Pons (tissue), 1 donor: Measurements from ENCODE around the gene PDE11A.
"Not testable (repeated sequence)": the region's sequence is repeated elsewhere in the genome, so short reads cannot be mapped to it uniquely, and the experiment has no call there.

Experiments used
- DNase-seq: peaks from one replicate; pipeline ENCODE4 v3.0.0-alpha.2; 2016; ENCODE audit warnings: low spot score

The PDE11A gene

GRCh38 chr2:178072383-178073301, at the start of gene PDE11A:
Gene PDE11A, minus strand, starts transcription at chr2:178072777. Its CDS starts 340 bp downstream, at chr2:178072437.
- DNase-seq: no peak

- no peak for DNase-seq
Observed at GRCh38 chr2:178119179-178119922, 46.8 kb upstream of the PDE11A start.

DNA sequence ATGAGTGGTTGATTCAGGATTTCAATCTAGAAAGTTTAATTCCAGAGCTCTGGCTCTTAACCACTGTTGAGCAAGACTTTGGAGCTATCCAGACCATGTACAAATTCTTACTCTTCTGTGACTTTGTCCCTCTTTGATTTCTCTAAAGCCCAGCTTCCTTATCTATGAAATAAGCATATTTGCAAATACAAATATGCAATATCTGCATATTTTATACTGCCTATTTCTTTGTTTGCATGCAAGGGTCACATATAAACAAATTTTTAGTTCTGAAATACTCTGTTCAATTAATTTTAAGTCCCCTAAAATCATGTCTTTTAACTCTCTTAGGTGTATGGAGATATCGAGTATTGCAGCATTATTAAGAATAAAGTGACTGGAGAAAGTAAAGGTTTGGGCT, 45.1 kb upstream of the PDE11A start:
- DNase-seq: no peak

GRCh38 chr2:178115271-178115670, 42.7 kb upstream of the PDE11A start:
- DNase-seq: no peak

GRCh38 chr2:178114462-178114861, 41.9 kb upstream of the PDE11A start:
- DNase-seq: no peak

DNA sequence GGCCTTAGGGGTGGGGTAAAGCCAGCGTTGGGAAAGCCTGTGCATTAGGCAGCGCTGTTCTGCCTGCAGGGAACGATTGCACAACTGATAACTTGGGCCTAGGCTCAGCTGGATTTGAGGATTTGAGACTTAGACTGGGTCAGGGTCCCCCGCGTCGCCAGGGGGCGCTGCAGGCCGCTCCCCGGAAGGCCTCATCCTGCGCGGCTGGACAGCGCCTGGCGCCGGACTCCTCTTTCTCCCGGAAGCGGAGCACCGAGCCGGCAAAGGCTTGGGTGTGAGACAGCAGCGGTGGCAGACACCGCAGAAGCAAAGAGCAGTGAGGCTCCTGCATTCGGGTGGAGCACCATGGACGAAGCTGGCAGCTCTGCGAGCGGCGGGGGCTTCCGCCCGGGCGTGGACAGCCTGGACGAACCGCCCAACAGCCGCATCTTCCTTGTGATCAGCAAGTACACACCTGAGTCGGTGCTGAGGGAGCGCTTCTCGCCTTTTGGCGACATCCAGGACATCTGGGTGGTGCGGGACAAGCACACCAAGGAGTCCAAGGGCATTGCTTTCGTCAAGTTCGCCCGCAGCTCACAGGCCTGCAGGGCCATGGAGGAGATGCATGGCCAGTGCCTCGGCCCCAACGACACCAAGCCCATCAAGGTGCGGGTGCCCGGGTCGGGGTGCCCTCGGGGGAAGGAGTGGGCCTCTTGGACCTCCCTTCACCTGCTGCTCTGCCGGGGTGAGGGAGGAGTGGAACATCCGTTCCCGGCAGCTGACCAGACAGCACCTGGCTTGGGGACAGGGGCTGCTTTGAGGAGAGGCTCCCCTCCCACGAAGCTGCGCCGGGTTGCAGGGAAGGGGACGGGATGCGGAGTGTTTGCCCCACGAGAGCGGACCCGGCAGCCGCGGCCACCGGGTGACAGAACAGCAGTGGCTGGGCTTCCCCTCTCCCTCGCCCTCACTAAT, 39.9 kb upstream of the PDE11A start, which contains the start of gene RBM45:
TSS of gene RBM45 (plus strand) at position 236 of the 951 bp plus-strand sequence. CDS start at position 346, 110 bp downstream.
- DNase-seq: peak; percentile 80

DNA sequence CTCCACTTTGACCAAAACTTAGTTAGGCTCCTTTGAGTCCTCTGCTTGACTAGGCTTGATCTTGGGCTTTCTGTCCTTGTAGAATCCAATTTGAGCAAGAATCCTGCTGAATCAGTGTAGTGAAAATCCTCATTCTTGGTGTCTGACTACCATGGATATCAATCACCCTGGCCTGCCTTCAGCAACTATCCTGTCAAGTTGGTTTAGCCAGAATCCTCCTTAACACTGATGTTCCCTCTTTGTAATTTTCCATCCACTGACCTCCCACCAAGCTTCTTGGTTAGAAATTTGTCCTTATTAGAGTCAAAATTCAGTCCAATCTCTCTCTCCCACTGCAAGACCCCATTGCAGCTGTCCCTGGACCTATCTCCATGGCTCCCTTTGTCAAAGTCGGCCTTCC, 39.2 kb upstream of the PDE11A start:
- DNase-seq: no peak

DNA sequence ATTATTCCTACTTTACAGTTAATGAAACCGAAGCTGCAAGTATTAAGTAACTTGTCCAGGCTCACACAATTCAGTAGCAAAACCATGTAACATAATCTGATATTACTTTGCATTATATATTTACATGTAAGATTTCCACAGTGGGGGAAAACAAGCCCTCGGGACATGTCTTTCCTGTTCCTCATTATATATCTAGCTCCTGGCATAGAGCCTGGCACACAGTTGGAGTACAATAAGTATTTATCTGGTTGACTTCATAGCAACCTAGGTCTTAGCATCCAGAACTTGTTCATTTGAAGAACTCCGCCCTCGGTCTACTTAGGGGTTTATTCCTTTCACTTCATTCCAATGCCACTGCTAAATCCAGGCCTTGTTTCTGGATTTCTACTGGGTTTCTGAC, 38.1 kb upstream of the PDE11A start:
- no peak for DNase-seq

- peak; percentile 73 for DNase-seq
Observed at GRCh38 chr2:178109813-178110212, 37.2 kb upstream of the PDE11A start.

DNA sequence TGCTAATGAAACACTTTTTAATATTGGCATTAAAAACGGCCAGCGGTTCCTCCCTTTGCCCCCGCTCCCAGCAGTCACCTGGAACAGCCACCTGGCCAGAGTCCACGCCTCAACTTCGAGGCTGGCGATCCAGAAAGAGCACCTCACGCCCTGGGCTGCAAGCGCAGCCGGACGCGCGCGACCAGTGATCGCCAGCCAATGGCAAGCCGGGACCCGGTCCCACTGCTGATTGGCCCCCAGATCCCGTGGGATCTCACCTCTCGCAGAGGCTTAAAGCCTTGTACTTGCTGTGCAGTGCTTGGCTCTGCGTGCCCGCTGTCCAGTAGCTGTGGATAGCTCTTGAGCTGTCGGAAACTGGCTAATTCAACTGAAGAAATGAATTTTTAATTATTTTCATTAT, 35.6 kb upstream of the PDE11A start:
- DNase-seq: no peak

- DNase-seq: no peak
Observed at GRCh38 chr2:178106053-178106452, 33.5 kb upstream of the PDE11A start.

- DNase-seq: no peak
Observed at GRCh38 chr2:178105566-178105965, 33.0 kb upstream of the PDE11A start.

DNA sequence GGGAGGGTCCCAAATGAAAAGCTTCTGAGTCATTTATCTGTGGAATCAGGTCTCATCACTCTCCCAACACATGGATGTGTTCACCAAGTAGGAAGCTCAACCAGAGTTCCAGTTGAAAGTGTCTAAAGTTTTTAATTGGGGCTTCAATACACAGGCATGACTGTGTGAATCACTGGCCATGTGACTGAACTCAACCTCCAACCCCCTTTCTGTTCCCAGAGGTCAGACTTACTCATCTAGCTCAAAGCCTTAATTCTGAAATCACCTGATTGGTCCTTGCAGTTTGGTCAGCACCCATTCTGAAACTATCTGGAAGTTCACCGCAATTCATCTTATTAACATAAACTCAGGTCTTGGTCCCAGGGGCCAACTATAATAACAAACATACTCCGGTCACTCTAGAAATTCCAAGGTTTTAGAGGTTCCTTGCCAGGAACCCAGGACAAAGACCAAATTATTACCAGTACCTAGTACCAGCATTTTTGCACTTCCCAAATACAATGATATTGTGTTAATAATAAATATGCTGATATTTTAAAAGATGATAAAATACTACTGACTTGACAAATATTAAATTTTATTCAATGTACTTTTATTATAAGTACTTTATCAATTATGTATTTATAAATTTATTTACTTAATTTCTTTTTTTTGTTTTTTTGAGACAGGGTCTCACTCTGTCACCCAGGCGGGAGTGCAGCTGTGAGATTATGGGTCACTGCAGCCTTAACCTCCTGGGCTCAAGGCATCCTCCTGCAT, 28.9 kb upstream of the PDE11A start:
- no peak for DNase-seq

- no peak for DNase-seq
Observed at GRCh38 chr2:178093471-178093870, 20.9 kb upstream of the PDE11A start.

- DNase-seq: no peak
Observed at GRCh38 chr2:178088774-178089270, 16.2 kb upstream of the PDE11A start.

DNA sequence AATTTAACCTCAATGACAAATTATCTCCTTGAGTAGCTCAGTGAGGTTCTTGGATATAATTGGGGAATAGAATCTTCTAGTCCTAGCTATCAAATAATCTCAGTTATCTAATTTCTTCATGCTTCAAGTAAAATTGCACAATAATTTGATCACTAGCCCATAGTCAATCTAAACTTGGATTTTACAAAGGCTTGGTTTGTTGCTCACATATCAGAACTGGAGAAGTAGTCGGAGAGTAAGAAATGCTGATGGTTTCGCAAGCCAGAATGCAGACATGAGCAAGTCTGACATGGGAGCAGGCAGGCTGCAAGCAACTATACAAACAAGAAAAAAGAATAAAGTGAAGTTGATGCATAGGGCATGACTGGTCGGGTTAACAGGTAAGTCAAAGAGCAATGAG, 11.7 kb upstream of the PDE11A start:
- DNase-seq: no peak

GRCh38 chr2:178082408-178083045, 9.9 kb upstream of the PDE11A start:
- no peak for DNase-seq

DNA sequence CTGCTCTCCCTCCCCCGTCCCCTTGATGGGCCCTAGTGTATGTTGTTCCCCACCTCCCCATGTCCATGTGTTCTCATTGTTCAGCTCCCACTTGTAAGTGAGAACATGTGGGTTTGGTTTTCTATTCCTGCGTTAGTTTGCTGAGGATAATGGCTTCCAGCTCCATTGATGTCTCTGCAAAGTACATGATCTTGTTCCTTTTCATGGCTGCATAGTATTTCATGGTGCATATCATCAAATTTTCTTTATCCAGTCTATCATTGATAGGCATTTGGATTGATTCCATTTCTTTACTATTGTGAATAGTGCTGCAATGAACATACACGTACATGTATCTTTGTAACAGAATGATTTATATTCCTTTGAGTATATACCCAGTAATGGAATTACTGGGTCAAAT, 6.7 kb upstream of the PDE11A start:
- not testable (repeated sequence) for DNase-seq

- DNase-seq: no peak
Observed at GRCh38 chr2:178076130-178076529, 3.6 kb upstream of the PDE11A start.

DNA sequence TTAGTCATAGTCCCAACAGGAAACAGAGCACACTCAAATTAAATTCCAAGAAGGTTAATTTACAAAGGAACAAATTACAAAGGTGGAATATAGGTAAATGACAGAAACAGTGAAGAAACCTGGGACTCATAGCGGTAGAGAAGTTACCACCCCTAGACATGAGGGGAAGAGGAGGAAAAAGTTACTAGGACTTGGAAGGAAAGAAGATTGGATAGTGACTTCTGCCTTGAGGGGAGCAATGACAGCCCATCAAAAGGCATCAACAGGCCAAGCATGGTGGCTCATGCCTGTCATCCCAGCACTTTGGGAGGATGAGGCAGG, 2.4 kb upstream of the PDE11A start:
- DNase-seq: no peak
